GM19035 (cell line): ENCODE data around the gene MAVS.
"Not testable (repeated sequence)": the region's sequence is repeated elsewhere in the genome, so short reads cannot be mapped to it uniquely, and the experiment has no call there.

ENCODE experiments used
- ATAC-seq: cut with Tn5 transposase; IDR thresholded peaks from one replicate; pipeline ENCODE4 v1.9.1; 2021; ENCODE audit not compliant: unreplicated experiment

MAVS gene

GRCh38 chr20:3878921-3879274, 32.3 kb downstream of the MAVS start:
- not testable (repeated sequence) for ATAC-seq

- no peak for ATAC-seq
Measured at GRCh38 chr20:3885715-3886114, 39.1 kb downstream of the MAVS start.

GRCh38 chr20:3887876-3888620, 41.4 kb downstream of the MAVS start:
- ATAC-seq: no peak

- ATAC-seq: peak; percentile 95
Measured at GRCh38 chr20:3888622-3889488, 42.2 kb downstream of the MAVS start, which contains the start of gene PANK2. Gene PANK2, plus strand, starts transcription at chr20:3889387.

GRCh38 chr20:3889489-3890397, 43.1 kb downstream of the MAVS start:
- peak; percentile 27 for ATAC-seq

GRCh38 chr20:3890398-3890751, 43.7 kb downstream of the MAVS start:
- no peak for ATAC-seq

- no peak for ATAC-seq
Measured at GRCh38 chr20:3890999-3891929, 44.6 kb downstream of the MAVS start.

- ATAC-seq: no peak
Measured at GRCh38 chr20:3894796-3895195, 48.2 kb downstream of the MAVS start.

GRCh38 chr20:3896302-3896701, 49.7 kb downstream of the MAVS start:
- no peak for ATAC-seq

- no peak for ATAC-seq
Measured at GRCh38 chr20:3896853-3897583, 50.4 kb downstream of the MAVS start.

GRCh38 chr20:3898181-3898580, 51.5 kb downstream of the MAVS start:
- ATAC-seq: not testable (repeated sequence)

- ATAC-seq: no peak
Measured at GRCh38 chr20:3898639-3899038, 52.0 kb downstream of the MAVS start.

- ATAC-seq: no peak
Measured at GRCh38 chr20:3900187-3900604, 53.6 kb downstream of the MAVS start.

GRCh38 chr20:3901028-3901705, 54.5 kb downstream of the MAVS start:
- no peak for ATAC-seq

GRCh38 chr20:3901706-3902440, 55.2 kb downstream of the MAVS start:
- ATAC-seq: no peak

GRCh38 chr20:3902446-3902845, 55.8 kb downstream of the MAVS start:
- no peak for ATAC-seq

- no peak for ATAC-seq
Measured at GRCh38 chr20:3904224-3904623, 57.6 kb downstream of the MAVS start.

- ATAC-seq: no peak
Measured at GRCh38 chr20:3904857-3905256, 58.2 kb downstream of the MAVS start.
